ENCODE results near the gene HAPLN1. TPM values are rescaled to one million over a fixed set of nuclear protein-coding genes. Genes with fewer than 3 reads are reported as not detected.

The HAPLN1 gene
- total and polyA plus RNA-seq, 10 of the 15 experiments (the other 5 are each of a cell fraction or from before 2014, with no cell fraction given): 0.05 to 0.21 (median 0.17) TPM; not detected in 2

DNA sequence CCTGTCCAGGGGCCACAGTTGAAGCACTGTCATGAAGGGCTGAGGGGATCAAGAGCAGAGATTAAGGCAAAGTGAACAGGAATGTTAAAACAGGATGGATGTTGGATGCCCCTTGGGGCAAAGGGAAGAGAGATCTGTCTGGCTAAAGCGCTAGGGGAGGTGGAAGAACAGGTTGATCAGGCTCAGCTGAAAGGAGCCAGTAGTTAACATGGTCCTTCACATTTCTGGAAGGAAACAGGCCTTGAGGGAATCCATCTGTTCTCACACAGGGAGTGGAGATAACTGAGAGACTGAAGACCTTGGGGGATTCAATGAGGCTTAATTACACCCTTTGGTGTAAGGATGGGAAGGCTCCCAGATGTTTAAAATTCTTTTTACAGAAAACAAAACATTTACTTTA is 5.8 kb downstream of the HAPLN1 start:
- RAD21 ChIA-PET (ENCODE audit: unreplicated experiment): no interaction called here
- SMC1A ChIA-PET (ENCODE audit: uncharacterized antibody, unreplicated experiment): no interaction called here
- TF ChIP-seq NFIC (IDR thresholded peaks at IDR 0.05; ENCODE audit: low read depth, low read length) (no peak), BRCA1 (IDR thresholded peaks at IDR 0.05; ENCODE audit: low read depth, low read length) (no peak)
- no peaks in the 10 kb centered on the region for H3K9me3 ChIP-seq (replicated peaks; ENCODE audit: control insufficient read depth, insufficient read depth, low read length)
- no peaks in the 10 kb centered on the region for H3K36me3 ChIP-seq (ENCODE audit: control insufficient read depth in 2 of 2, insufficient read depth in 2 of 2, low read length in 1 of 2)
- FAIRE-seq (no peak), ATAC-seq (no peak), DNase-seq (ENCODE audit: low read depth, low spot score) (no peak)
- no peaks in the 10 kb centered on the region for H4K20me1 ChIP-seq (ENCODE audit: control insufficient read depth, insufficient read depth)
- intact Hi-C loops (cut with micrococcal nuclease; ENCODE audit: unreplicated experiment) (loop anchor here (5.0 kb wide), 1 partner anchor 542 kb away; no protein-coding TSS in a partner anchor), in situ Hi-C loops (cut with MboI) (loop anchor here (10.0 to 25.0 kb wide), 2 partner anchors 547 to 1330 kb away; no protein-coding TSS in a partner anchor)
- H3K4me1 ChIP-seq (ENCODE audit: control insufficient read depth, insufficient read depth, low read length): no peaks in the 10 kb centered on the region
- peaks cover 2 to 3% of the 10 kb centered on the region in 2 experiments; a peak in 3 of 4 replicates for H3K27me3 ChIP-seq (replicated peaks in 1 of 2; ENCODE audit: control insufficient read depth in 2 of 2, insufficient read depth in 2 of 2, low read length in 1 of 2)
- no peak overlapping the region for H3K4me2 ChIP-seq (ENCODE audit: control insufficient read depth, insufficient read depth)
- no TSS peak for BruUV-seq (replicated peaks)
- H3K4me3 ChIP-seq: no peak overlapping the region
- H3K9ac ChIP-seq (ENCODE audit: control insufficient read depth, insufficient read depth, low read length): no peak overlapping the region
- POLR2A ChIA-PET: no interaction called here
- CTCF ChIA-PET: no interaction called here
- no peak overlapping the region for H2AFZ ChIP-seq (ENCODE audit: control insufficient read depth, low read depth, low read length)
- no peaks in the 10 kb centered on the region for H3K79me2 ChIP-seq (ENCODE audit: control insufficient read depth, insufficient read depth, low read length)
- H3K27ac ChIP-seq (ENCODE audit: control insufficient read depth, insufficient read depth): no peak overlapping the region
- WGBS (ENCODE audit: insufficient coverage, insufficient replicate concordance, low lambda C conversion rate, missing lambda C conversion rate): 0% methylated on average over 1 of the region's 1 CpG

DNA sequence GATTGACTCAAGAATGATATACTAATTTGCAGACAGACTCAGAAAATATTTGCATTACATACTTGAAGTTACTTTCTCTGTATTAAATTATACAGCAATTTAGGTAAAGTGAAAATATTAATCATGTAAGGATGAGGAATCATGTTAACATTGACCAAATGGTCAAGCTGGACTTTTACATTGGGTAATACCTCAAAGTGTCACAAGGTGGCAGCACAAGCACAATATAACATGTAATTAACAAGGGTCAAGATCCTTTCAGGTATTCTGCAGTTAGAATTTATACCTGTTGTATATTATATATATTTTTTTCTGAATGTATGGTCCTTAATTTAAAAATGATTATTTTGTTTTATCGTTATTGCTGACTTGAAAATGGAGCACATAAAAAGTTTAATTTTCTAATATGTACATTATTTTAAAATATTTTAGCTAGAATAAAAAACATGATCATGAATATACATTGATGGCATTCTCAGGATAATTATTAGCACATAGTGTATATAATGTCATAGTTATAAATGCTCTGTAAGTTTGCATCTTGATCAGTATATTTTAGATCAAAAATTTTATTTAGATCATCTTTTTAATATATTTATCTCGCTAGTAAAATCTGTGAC is 8.6 kb downstream of the HAPLN1 start:
- intact Hi-C loops (cut with micrococcal nuclease; ENCODE audit: unreplicated experiment): no loop called here
- Histone ChIP-seq H3K4me3 (no peak overlapping the region), H3K4me1 (ENCODE audit: control insufficient read depth, insufficient read depth, low read length) (no peaks in the 10 kb centered on the region), H2AFZ (ENCODE audit: control insufficient read depth, low read depth, low read length) (no peak overlapping the region), H3K27me3 (replicated peaks in 1 of 2; ENCODE audit: control insufficient read depth in 2 of 2, insufficient read depth in 2 of 2, low read length in 1 of 2) (peaks cover 2 to 3% of the 10 kb centered on the region in 2 experiments; a peak in 3 of 4 replicates), H3K4me2 (ENCODE audit: control insufficient read depth, insufficient read depth) (no peak overlapping the region), H3K36me3 (ENCODE audit: control insufficient read depth in 2 of 2, insufficient read depth in 2 of 2, low read length in 1 of 2) (no peaks in the 10 kb centered on the region), H3K9me3 (replicated peaks; ENCODE audit: control insufficient read depth, insufficient read depth, low read length) (no peaks in the 10 kb centered on the region), H3K27ac (ENCODE audit: control insufficient read depth, insufficient read depth) (no peak overlapping the region), H3K9ac (ENCODE audit: control insufficient read depth, insufficient read depth, low read length) (no peak overlapping the region), H4K20me1 (ENCODE audit: control insufficient read depth, insufficient read depth) (no peaks in the 10 kb centered on the region), H3K79me2 (ENCODE audit: control insufficient read depth, insufficient read depth, low read length) (no peaks in the 10 kb centered on the region)
- RAD21 ChIA-PET (ENCODE audit: unreplicated experiment): interaction anchor here (0.8 kb wide), 1 partner anchor 543 kb away, joined by 3 read pairs; no protein-coding TSS in a partner anchor
- CTCF ChIA-PET: interaction anchor here (0.6 to 2.9 kb wide), 14 partner anchors 9 to 1360 kb away, joined by 3 to 15 read pairs (median 3); partner anchors contain the start of gene HAPLN1
- in situ Hi-C loops (cut with MboI): loop anchor here (10.0 to 25.0 kb wide), 2 partner anchors 550 to 1333 kb away; no protein-coding TSS in a partner anchor
- no TSS peak for BruUV-seq (replicated peaks)
- FAIRE-seq (peak; percentile 89), ATAC-seq (peak; percentile 74), DNase-seq (ENCODE audit: low read depth, low spot score) (no peak)
- 40% methylated on average over 2 of the region's 2 CpGs for WGBS (ENCODE audit: insufficient coverage, insufficient replicate concordance, low lambda C conversion rate, missing lambda C conversion rate)
- POLR2A ChIA-PET: no interaction called here
- SMC1A ChIA-PET (ENCODE audit: uncharacterized antibody, unreplicated experiment): interaction anchor here (0.7 to 1.5 kb wide), 6 partner anchors 9 to 214 kb away, joined by 3 to 7 read pairs (median 3); no protein-coding TSS in a partner anchor
- TF ChIP-seq ZNF24 (IDR thresholded peaks at IDR 0.05) (no peak), KAT2A (conservative IDR thresholded peaks at IDR 0.05; ENCODE audit: control insufficient read depth, low read depth, low read length) (no peak), TCF12 (IDR thresholded peaks at IDR 0.05; ENCODE audit: low read depth, low read length) (no peak), MEF2A (IDR thresholded peaks at IDR 0.05; ENCODE audit: insufficient read depth, low read depth, low read length) (no peak), TAF1 (IDR thresholded peaks at IDR 0.05; ENCODE audit: borderline replicate concordance, low read depth, low read length) (no peak), EED (IDR thresholded peaks at IDR 0.05; ENCODE audit: low read depth) (no peak), TBL1XR1 (IDR thresholded peaks at IDR 0.05; ENCODE audit: low read depth, low read length) (no peak), LARP7 (IDR thresholded peaks at IDR 0.05) (no peak), CBX5 (IDR thresholded peaks at IDR 0.05; ENCODE audit: low read depth) (no peak)
- TF ChIP-seq, protein P1, sequence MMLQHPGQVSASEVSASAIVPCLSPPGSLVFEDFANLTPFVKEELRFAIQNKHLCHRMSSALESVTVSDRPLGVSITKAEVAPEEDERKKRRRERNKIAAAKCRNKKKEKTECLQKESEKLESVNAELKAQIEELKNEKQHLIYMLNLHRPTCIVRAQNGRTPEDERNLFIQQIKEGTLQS (IDR thresholded peaks at IDR 0.05; ENCODE audit: borderline replicate concordance, extremely low read depth, low read depth, low read length): no peak
- TF ChIP-seq, protein P2, sequence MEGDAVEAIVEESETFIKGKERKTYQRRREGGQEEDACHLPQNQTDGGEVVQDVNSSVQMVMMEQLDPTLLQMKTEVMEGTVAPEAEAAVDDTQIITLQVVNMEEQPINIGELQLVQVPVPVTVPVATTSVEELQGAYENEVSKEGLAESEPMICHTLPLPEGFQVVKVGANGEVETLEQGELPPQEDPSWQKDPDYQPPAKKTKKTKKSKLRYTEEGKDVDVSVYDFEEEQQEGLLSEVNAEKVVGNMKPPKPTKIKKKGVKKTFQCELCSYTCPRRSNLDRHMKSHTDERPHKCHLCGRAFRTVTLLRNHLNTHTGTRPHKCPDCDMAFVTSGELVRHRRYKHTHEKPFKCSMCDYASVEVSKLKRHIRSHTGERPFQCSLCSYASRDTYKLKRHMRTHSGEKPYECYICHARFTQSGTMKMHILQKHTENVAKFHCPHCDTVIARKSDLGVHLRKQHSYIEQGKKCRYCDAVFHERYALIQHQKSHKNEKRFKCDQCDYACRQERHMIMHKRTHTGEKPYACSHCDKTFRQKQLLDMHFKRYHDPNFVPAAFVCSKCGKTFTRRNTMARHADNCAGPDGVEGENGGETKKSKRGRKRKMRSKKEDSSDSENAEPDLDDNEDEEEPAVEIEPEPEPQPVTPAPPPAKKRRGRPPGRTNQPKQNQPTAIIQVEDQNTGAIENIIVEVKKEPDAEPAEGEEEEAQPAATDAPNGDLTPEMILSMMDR (IDR thresholded peaks at IDR 0.05 in 2 of 3, conservative IDR thresholded peaks at IDR 0.05 in 1 of 3; ENCODE audit: control insufficient read depth in 2 of 3, extremely low read depth in 1 of 3, insufficient read depth in 1 of 3, low read depth in 3 of 3, low read length in 3 of 3): peak; percentile 54 to 70 (median 65); a peak in 5 of 6 replicates

All from GM12878 (cell line).